Caco-2 (cell line): ENCODE data around the gene APOD. TPM values are rescaled to one million over a fixed set of nuclear protein-coding genes. Genes with fewer than 3 reads are reported as not detected.
A peak's percentile ranks its signal among the peaks of the same experiment; 100 is the strongest.
"Not testable (repeated sequence)": the region's sequence is repeated elsewhere in the genome, so short reads cannot be mapped to it uniquely, and the experiment has no call there.

ENCODE experiments used
- BruUV-seq: library from RNA; stranded (reverse); fragments of 400-500 nt; replicated peaks from 2 replicates; lab custom pipeline; 2021; lab: Mats Ljungman, UMichigan
- CTCF ChIA-PET: fragments of 300-600 bp; sonication (Branson Sonifier 250); formaldehyde crosslinking; loops from one replicate; lab custom pipeline; 2022; ENCODE audit warnings: antibody characterized with exemption; lab: Charles Lee
- POLR2A ChIA-PET: fragments of 300-600 bp; sonication (Branson Sonifier 250); formaldehyde crosslinking; loops from one replicate; lab custom pipeline; 2022; ENCODE audit warnings: antibody characterized with exemption; lab: Charles Lee
- DNase-seq, 2 experiments: peaks; one replicate each; pipeline versions ENCODE4 v3.0.0 to v3.0.0-alpha.2; 2020 to 2022
- H3K27me3 ChIP-seq: replicated peaks from 2 replicates; pipeline ENCODE4 v1.6.0; 2011; ENCODE audit warnings: low read length; ENCODE audit not compliant: control insufficient read depth, insufficient read depth
- H3K36me3 ChIP-seq: 2 replicates; pipeline ENCODE4 v1.5.1; 2011; ENCODE audit warnings: low read length; ENCODE audit not compliant: control insufficient read depth, insufficient read depth
- H3K4me1 ChIP-seq: fragments of 250-450 bp; sonication (Bioruptor Pico); 2 replicates; pipeline ENCODE4 v1.5.1; 2020; ENCODE audit warnings: mild to moderate bottlenecking
- H3K4me3 ChIP-seq: 2 replicates; pipeline ENCODE4 v1.5.1; 2011; ENCODE audit warnings: low read depth, mild to moderate bottlenecking, control low read depth, low read length
- H3K9me3 ChIP-seq: fragments of 250-450 bp; sonication (Bioruptor Pico); 2 replicates; pipeline ENCODE4 v1.5.1; 2020; ENCODE audit warnings: mild to moderate bottlenecking, moderate library complexity
- H3K27ac Mint-ChIP-seq: one replicate; pipeline ENCODE4 v1.8.0; 2022; ENCODE audit warnings: mixed read lengths; ENCODE audit not compliant: unreplicated experiment
- H3K27me3 Mint-ChIP-seq: one replicate; pipeline ENCODE4 v1.8.0; 2022; ENCODE audit warnings: mixed read lengths; ENCODE audit not compliant: insufficient read depth, unreplicated experiment
- H3K36me3 Mint-ChIP-seq: one replicate; pipeline ENCODE4 v1.8.0; 2022; ENCODE audit warnings: mild to moderate bottlenecking, mixed read lengths; ENCODE audit not compliant: insufficient read depth, unreplicated experiment
- H3K4me1 Mint-ChIP-seq: one replicate; pipeline ENCODE4 v1.8.0; 2022; ENCODE audit warnings: low read depth, mixed read lengths; ENCODE audit not compliant: unreplicated experiment
- H3K4me3 Mint-ChIP-seq: one replicate; pipeline ENCODE4 v1.8.0; 2022; ENCODE audit warnings: mild to moderate bottlenecking, moderate library complexity, mixed read lengths; ENCODE audit not compliant: unreplicated experiment
- H3K9me3 Mint-ChIP-seq: one replicate; pipeline ENCODE4 v1.8.0; 2022; ENCODE audit warnings: mixed read lengths; ENCODE audit not compliant: unreplicated experiment
- intact Hi-C: fragments of 100-400 bp; cut with micrococcal nuclease; formaldehyde crosslinking; loops from one replicate; pipeline ENCODE4 v1.10.0; 2022; ENCODE audit not compliant: unreplicated experiment
- total RNA-seq: library from RNA; stranded (reverse); gene quantifications from 2 replicates; pipeline ENCODE4 v1.2.3, GENCODE V29; 2022

APOD gene
- total RNA-seq, 1 experiment from 2014 or later, result 101 TPM

- CTCF ChIA-PET, BruUV-seq, POLR2A ChIA-PET: not testable (repeated sequence)
Observed at GRCh38 chr3:195630086-195630917, 46.6 kb upstream of the APOD start.

GRCh38 chr3:195629682-195630081, 45.9 kb upstream of the APOD start:
- H3K27me3 Mint-ChIP-seq, POLR2A ChIA-PET, CTCF ChIA-PET, H3K9me3 ChIP-seq, intact Hi-C loops, H3K9me3 Mint-ChIP-seq, H3K4me3 Mint-ChIP-seq, DNase-seq, H3K4me1 Mint-ChIP-seq, H3K4me3 ChIP-seq, H3K4me1 ChIP-seq, H3K27ac Mint-ChIP-seq, H3K36me3 ChIP-seq, H3K27me3 ChIP-seq, H3K36me3 Mint-ChIP-seq, BruUV-seq: not testable (repeated sequence)

More at GRCh38 chr3:195630086-195630917, 46.6 kb upstream of the APOD start:
- H3K36me3 ChIP-seq, H3K27me3 Mint-ChIP-seq, intact Hi-C loops, H3K9me3 ChIP-seq, H3K4me1 Mint-ChIP-seq, H3K36me3 Mint-ChIP-seq, H3K9me3 Mint-ChIP-seq, H3K4me1 ChIP-seq, H3K27me3 ChIP-seq, H3K4me3 ChIP-seq: not testable (repeated sequence)
- DNase-seq, result peak in 1 of 2 experiments; percentile 32
- peak overlapping the region; percentile 79 for H3K27ac Mint-ChIP-seq
- H3K4me3 Mint-ChIP-seq, result peak overlapping the region; percentile 57

GRCh38 chr3:195628386-195628920, 44.7 kb upstream of the APOD start:
- H3K9me3 Mint-ChIP-seq, H3K27ac Mint-ChIP-seq, CTCF ChIA-PET, H3K27me3 ChIP-seq, DNase-seq, H3K4me1 Mint-ChIP-seq, H3K27me3 Mint-ChIP-seq, H3K36me3 ChIP-seq, H3K4me1 ChIP-seq, POLR2A ChIA-PET, BruUV-seq, intact Hi-C loops, H3K9me3 ChIP-seq, H3K36me3 Mint-ChIP-seq, H3K4me3 ChIP-seq, H3K4me3 Mint-ChIP-seq: not testable (repeated sequence)

GRCh38 chr3:195627515-195628385, 44.0 kb upstream of the APOD start:
- intact Hi-C loops, result not testable (repeated sequence)

GRCh38 chr3:195624603-195625560, 41.1 kb upstream of the APOD start:
- intact Hi-C loops, H3K36me3 Mint-ChIP-seq, H3K27me3 Mint-ChIP-seq, H3K9me3 ChIP-seq, H3K4me1 Mint-ChIP-seq, H3K36me3 ChIP-seq, H3K27me3 ChIP-seq, H3K9me3 Mint-ChIP-seq, H3K4me3 ChIP-seq, BruUV-seq, CTCF ChIA-PET, H3K4me1 ChIP-seq, DNase-seq, POLR2A ChIA-PET, H3K27ac Mint-ChIP-seq: not testable (repeated sequence)
- peak overlapping the region; percentile 45 for H3K4me3 Mint-ChIP-seq

More at GRCh38 chr3:195627515-195628385, 44.0 kb upstream of the APOD start:
- H3K4me3 Mint-ChIP-seq, H3K9me3 ChIP-seq, H3K36me3 ChIP-seq, H3K4me1 ChIP-seq, BruUV-seq, CTCF ChIA-PET, DNase-seq, H3K4me1 Mint-ChIP-seq, H3K27me3 Mint-ChIP-seq, H3K27ac Mint-ChIP-seq, POLR2A ChIA-PET, H3K36me3 Mint-ChIP-seq, H3K9me3 Mint-ChIP-seq, H3K4me3 ChIP-seq, H3K27me3 ChIP-seq: not testable (repeated sequence)

GRCh38 chr3:195624171-195624570, 40.4 kb upstream of the APOD start:
- intact Hi-C loops, H3K4me1 Mint-ChIP-seq, H3K36me3 Mint-ChIP-seq: not testable (repeated sequence)

More at GRCh38 chr3:195624171-195624570, 40.4 kb upstream of the APOD start:
- H3K27me3 Mint-ChIP-seq, H3K4me3 Mint-ChIP-seq, CTCF ChIA-PET, H3K27ac Mint-ChIP-seq, BruUV-seq, H3K4me1 ChIP-seq, H3K9me3 Mint-ChIP-seq, H3K36me3 ChIP-seq, H3K9me3 ChIP-seq, H3K4me3 ChIP-seq, DNase-seq, H3K27me3 ChIP-seq, POLR2A ChIA-PET: not testable (repeated sequence)
